Measurements from ENCODE around the gene RNF223. TPM values are rescaled to one million over a fixed set of nuclear protein-coding genes. Genes with fewer than 3 reads are reported as not detected.

RNF223 gene
- total and polyA plus RNA-seq, 2 of the 8 experiments (the other 6 are each of a cell fraction or from before 2014, with no cell fraction given): not detected

DNA sequence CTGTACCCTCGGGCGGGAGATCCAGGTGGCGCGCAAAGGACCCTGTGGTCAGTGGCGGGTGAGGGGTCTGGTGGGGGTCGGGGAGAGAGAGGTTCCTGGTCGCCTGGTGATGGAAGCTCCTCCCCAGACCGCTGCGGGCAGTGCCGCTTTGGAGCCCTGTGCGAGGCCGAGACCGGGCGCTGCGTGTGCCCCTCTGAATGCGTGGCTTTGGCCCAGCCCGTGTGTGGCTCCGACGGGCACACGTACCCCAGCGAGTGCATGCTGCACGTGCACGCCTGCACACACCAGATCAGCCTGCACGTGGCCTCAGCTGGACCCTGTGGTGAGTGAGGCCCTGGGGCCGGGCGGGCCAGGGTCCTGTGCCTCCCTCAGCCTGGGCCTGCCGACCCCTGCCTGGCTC is 30.7 kb downstream of the RNF223 start:
- peaks cover 8% of the 10 kb centered on the region; the same call in 1 of the 2 replicates for H3K23me2 ChIP-seq (ENCODE audit: low read depth, low read length)
- CTCF ChIA-PET (ENCODE audit: partially characterized antibody): interaction anchor here (1.6 to 2.5 kb wide), 3 partner anchors 16 to 24 kb away, joined by 4 to 11 read pairs (median 9); no protein-coding TSS in a partner anchor
- no peak overlapping the region for H3K14ac ChIP-seq (ENCODE audit: insufficient read length)
- TF ChIP-seq, protein P1, sequence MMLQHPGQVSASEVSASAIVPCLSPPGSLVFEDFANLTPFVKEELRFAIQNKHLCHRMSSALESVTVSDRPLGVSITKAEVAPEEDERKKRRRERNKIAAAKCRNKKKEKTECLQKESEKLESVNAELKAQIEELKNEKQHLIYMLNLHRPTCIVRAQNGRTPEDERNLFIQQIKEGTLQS (IDR thresholded peaks at IDR 0.05; ENCODE audit: insufficient read depth, low read depth, low read length): no peak
- TF ChIP-seq POLR2AphosphoS5 (IDR thresholded peaks at IDR 0.05; ENCODE audit: low read depth, low read length) (no peak), EGR1 (IDR thresholded peaks at IDR 0.05; ENCODE audit: borderline replicate concordance, low read depth, low read length) (no peak), CHD2 (IDR thresholded peaks at IDR 0.05; ENCODE audit: low read length) (no peak), GABPA (IDR thresholded peaks at IDR 0.05; ENCODE audit: borderline replicate concordance, insufficient read depth, low read length) (no peak), CBX5 (IDR thresholded peaks at IDR 0.05; ENCODE audit: low read depth, low read length) (no peak), BRCA1 (IDR thresholded peaks at IDR 0.05; ENCODE audit: low read depth, low read length) (no peak), SP4 (IDR thresholded peaks at IDR 0.05; ENCODE audit: low read length) (no peak), RBBP5 (IDR thresholded peaks at IDR 0.05; ENCODE audit: borderline replicate concordance, low read depth, low read length) (no peak)
- TF ChIP-seq, protein P2, sequence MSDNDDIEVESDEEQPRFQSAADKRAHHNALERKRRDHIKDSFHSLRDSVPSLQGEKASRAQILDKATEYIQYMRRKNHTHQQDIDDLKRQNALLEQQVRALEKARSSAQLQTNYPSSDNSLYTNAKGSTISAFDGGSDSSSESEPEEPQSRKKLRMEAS (IDR thresholded peaks at IDR 0.05): no peak
- TF ChIP-seq, protein P3, sequence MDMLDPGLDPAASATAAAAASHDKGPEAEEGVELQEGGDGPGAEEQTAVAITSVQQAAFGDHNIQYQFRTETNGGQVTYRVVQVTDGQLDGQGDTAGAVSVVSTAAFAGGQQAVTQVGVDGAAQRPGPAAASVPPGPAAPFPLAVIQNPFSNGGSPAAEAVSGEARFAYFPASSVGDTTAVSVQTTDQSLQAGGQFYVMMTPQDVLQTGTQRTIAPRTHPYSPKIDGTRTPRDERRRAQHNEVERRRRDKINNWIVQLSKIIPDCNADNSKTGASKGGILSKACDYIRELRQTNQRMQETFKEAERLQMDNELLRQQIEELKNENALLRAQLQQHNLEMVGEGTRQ (IDR thresholded peaks at IDR 0.05; ENCODE audit: low read length): no peak

More for the DNA sequence above, 30.7 kb downstream of the RNF223 start:
- H4K8ac ChIP-seq (ENCODE audit: extremely low read depth, insufficient read depth, low read length): no peak overlapping the region
- no peak overlapping the region for H3K18ac ChIP-seq (ENCODE audit: extremely low read depth, low read length)
- no peak overlapping the region for H4K5ac ChIP-seq (ENCODE audit: insufficient read length, low read depth, low read length)
- peaks cover 6 to 56% (median 24%) of the 10 kb centered on the region in 4 experiments for H3K36me3 ChIP-seq (ENCODE audit: control insufficient read depth in 2 of 4, insufficient read depth in 4 of 4, low read length in 3 of 4)
- peaks cover 7% of the 10 kb centered on the region; the same call in 1 of the 2 replicates for H3K79me1 ChIP-seq (ENCODE audit: low read depth, low read length)
- H2BK120ac ChIP-seq (replicated peaks; ENCODE audit: low read depth, low read length): no peak overlapping the region
- H3K9ac ChIP-seq (replicated peaks in 1 of 4; ENCODE audit: extremely low read depth in 1 of 4, low read depth in 3 of 4, low read length in 3 of 4): no peak overlapping the region
- no peak overlapping the region for H2BK20ac ChIP-seq (ENCODE audit: low read length)
- H3K4ac ChIP-seq (replicated peaks; ENCODE audit: insufficient read length, low read depth, low read length): no peak overlapping the region
- H2AK5ac ChIP-seq (ENCODE audit: low read depth, low read length): no peak overlapping the region
- 97% methylated on average over 22 of the region's 27 CpGs; no CpG with 5 or more reads in 1 of the 2 experiments for WGBS, 2 experiments (ENCODE audit: extremely low coverage in 1 of 2, insufficient coverage in 1 of 2, insufficient read length in 1 of 2, insufficient replicate concordance in 2 of 2, low coverage in 1 of 2, low lambda C conversion rate in 2 of 2, missing lambda C conversion rate in 1 of 2)
- POLR2A ChIA-PET (ENCODE audit: partially characterized antibody): interaction anchor here (0.9 to 3.8 kb wide), 5 partner anchors 10 to 17 kb away, joined by 3 to 19 read pairs (median 9); no protein-coding TSS in a partner anchor
- H3K56ac ChIP-seq (replicated peaks; ENCODE audit: insufficient read length, low read depth, low read length): no peak overlapping the region
- peaks cover 24 to 40% of the 10 kb centered on the region in 2 experiments for H4K20me1 ChIP-seq (replicated peaks in 1 of 2; ENCODE audit: control insufficient read depth in 1 of 2, insufficient read depth in 2 of 2, low read length in 2 of 2)
- no peaks in the 10 kb centered on the region for H3K79me2 ChIP-seq (ENCODE audit: control insufficient read depth in 1 of 2, insufficient read depth in 2 of 2, low read length in 2 of 2)
- H3K4me3 ChIP-seq (ENCODE audit: extremely low read depth in 1 of 4, insufficient read depth in 2 of 4, low read depth in 3 of 4, low read length in 4 of 4): no peak overlapping the region
- FAIRE-seq (no peak), DNase-seq (ENCODE audit: low read depth in 1 of 2, low spot score in 2 of 2) (no peak)
- H3K27me3 ChIP-seq (replicated peaks in 1 of 4; ENCODE audit: control insufficient read depth in 3 of 4, extremely low read depth in 1 of 4, insufficient read depth in 3 of 4, low read length in 3 of 4): peaks cover 0 to 20% (median 15%) of the 10 kb centered on the region in 4 experiments; a peak in 5 of 7 replicates
- no peak overlapping the region for H2BK12ac ChIP-seq (ENCODE audit: low read depth, low read length)
- H3K4me2 ChIP-seq (ENCODE audit: insufficient read depth in 1 of 2, low read depth in 2 of 2, low read length in 2 of 2): no peak overlapping the region
- no peak overlapping the region for H2BK15ac ChIP-seq (ENCODE audit: low read length)
- H3K4me1 ChIP-seq (replicated peaks in 1 of 4; ENCODE audit: control insufficient read depth in 3 of 4, insufficient read depth in 4 of 4, low read length in 3 of 4): peaks cover 0 to 10% (median 2%) of the 10 kb centered on the region in 4 experiments; a peak in 4 of 7 replicates
- H3K27ac ChIP-seq (ENCODE audit: low read depth, low read length): no peak overlapping the region
- H3K9me3 ChIP-seq (ENCODE audit: insufficient read depth in 2 of 2, low read depth in 1 of 2, low read length in 1 of 2): no peaks in the 10 kb centered on the region
- no peak overlapping the region for H4K91ac ChIP-seq (replicated peaks; ENCODE audit: insufficient read length, low read length)
- H2AFZ ChIP-seq (ENCODE audit: low read length): no peak overlapping the region
- no peak overlapping the region for H2BK5ac ChIP-seq (ENCODE audit: low read depth, low read length)
- no peak overlapping the region for H3K23ac ChIP-seq (ENCODE audit: insufficient read length)

Data from H1 (cell line).